Measurements from ENCODE around the gene CAPN8.

The CAPN8 gene

DNA sequence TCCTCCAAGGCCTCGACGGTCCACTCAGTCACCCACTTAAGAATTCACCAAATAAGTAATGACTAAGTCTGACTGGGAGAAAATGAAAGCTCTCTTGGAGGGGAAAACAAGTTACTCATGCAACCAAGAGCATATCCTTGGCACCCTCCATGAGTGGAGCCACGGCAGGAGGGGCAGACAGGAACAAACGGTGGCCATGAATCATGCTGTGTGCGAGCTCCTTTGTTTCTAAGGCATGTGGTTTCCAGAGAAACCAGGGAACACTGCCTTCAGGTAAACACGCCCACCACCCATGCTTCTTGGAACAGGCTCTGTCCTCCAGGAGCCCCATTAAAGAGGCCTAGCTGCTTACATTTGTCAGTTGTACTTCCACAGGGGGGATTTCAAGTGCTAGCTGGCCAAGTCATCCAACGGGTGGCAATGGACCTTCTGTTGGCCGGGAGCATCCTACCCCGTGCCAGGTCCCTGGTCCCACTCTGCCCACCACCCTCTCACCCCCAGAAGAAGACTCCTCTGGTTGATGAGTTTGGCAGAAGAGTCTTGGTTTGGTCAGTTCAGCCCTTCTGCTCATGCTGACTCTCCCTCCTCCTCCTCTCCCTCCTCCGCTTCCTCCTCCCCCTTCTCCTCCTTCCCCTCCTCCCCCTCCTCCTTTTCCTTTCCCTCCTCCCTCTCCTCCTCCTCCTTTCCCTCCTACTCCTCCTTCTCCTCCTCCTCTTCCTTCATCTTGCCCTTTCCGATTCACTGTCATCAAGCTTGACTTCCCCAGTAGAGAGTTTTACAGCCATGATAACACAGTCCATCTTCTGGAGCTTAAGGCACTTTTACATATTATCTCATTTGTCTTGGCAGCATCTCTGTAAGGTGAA is 164.7 kb downstream of the CAPN8 start:
- Histone ChIP-seq H3K36me3 (ENCODE audit: control insufficient read depth, insufficient read depth, low read length) (no peaks in the 10 kb centered on the region), H3K9me3 (ENCODE audit: control insufficient read depth, low read length) (no peaks in the 10 kb centered on the region), H3K27ac (ENCODE audit: insufficient read depth, low read depth, low read length, poor library complexity, severe bottlenecking) (no peak overlapping the region), H3K4me3 (ENCODE audit: insufficient read depth, low read depth, low read length) (no peak overlapping the region), H3K4me1 (ENCODE audit: control insufficient read depth, insufficient read depth, low read length) (peaks cover 12% of the 10 kb centered on the region), H3K27me3 (ENCODE audit: control insufficient read depth, insufficient read depth, low read length, poor library complexity, severe bottlenecking) (no peaks in the 10 kb centered on the region)
- WGBS, 2 experiments: 79 to 80% methylated on average over 11 of the region's 11 CpGs

DNA sequence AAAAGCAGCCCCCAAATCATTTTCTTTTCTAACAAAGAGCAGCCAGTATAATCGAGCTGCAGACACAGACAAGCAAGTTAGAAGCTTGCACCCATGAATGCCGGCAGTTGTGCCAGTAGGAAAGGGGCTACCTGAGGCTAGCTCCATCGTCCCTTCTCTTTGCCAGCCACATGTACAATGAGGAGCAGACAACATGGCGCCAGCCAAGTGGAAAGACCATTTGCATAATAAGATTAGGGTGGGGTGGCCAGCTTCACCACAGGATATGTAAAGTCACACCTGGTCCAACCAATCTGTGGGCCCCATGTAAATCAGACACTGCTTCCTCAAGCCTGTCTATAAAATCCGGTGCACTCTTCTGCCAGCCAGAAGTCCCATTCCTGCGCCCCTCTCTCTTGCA is 168.6 kb downstream of the CAPN8 start:
- H3K27me3 ChIP-seq (ENCODE audit: control insufficient read depth, insufficient read depth, low read length, poor library complexity, severe bottlenecking): no peaks in the 10 kb centered on the region
- no peak overlapping the region for H3K4me3 ChIP-seq (ENCODE audit: insufficient read depth, low read depth, low read length)
- H3K27ac ChIP-seq (ENCODE audit: insufficient read depth, low read depth, low read length, poor library complexity, severe bottlenecking): no peak overlapping the region
- H3K36me3 ChIP-seq (ENCODE audit: control insufficient read depth, insufficient read depth, low read length): no peaks in the 10 kb centered on the region
- no peaks in the 10 kb centered on the region for H3K9me3 ChIP-seq (ENCODE audit: control insufficient read depth, low read length)
- peaks cover 12% of the 10 kb centered on the region for H3K4me1 ChIP-seq (ENCODE audit: control insufficient read depth, insufficient read depth, low read length)
- 94 to 96% methylated on average over 6 of the region's 6 CpGs for WGBS, 2 experiments

DNA sequence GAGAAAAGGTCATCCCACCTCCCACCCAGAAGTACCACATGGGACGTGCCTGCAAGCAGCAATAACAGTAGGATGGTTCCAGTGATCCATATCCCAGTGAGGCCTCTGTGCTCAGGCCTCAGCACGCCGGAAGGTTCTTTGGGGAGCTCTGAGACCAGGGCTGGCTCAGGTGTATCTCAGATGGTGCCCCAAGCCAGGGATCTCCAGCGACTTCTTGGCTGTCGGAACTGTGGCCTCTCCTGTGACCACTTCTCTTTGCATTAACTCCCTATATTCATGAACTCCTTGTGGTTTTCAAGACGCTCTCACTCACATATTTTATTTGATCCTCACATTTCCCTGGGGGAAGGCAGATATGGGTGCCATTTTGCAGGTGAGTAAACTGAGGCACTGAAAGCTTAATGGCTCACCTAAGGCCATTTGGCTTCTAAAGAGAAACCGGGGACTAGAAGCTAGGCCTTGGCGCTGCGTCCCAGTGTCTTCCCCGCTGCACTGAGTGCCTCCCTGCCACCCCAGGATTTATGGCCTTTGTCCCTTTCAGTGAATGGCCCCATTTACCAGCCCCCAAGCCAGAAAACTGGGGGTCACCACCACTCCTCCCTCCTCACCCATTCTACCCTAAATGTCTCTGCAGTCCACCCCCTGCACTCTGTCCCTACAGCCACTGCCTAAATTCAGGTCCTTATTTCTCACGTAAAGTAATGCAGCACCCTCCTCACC is 170.4 kb downstream of the CAPN8 start:
- Histone ChIP-seq H3K27ac (ENCODE audit: insufficient read depth, low read depth, low read length, poor library complexity, severe bottlenecking) (no peak overlapping the region), H3K4me1 (ENCODE audit: control insufficient read depth, insufficient read depth, low read length) (peaks cover 4% of the 10 kb centered on the region), H3K9me3 (ENCODE audit: control insufficient read depth, low read length) (no peaks in the 10 kb centered on the region), H3K4me3 (ENCODE audit: insufficient read depth, low read depth, low read length) (no peak overlapping the region), H3K36me3 (ENCODE audit: control insufficient read depth, insufficient read depth, low read length) (no peaks in the 10 kb centered on the region), H3K27me3 (ENCODE audit: control insufficient read depth, insufficient read depth, low read length, poor library complexity, severe bottlenecking) (no peaks in the 10 kb centered on the region)
- WGBS, 2 experiments: 84 to 86% methylated on average over 11 of the region's 11 CpGs

DNA sequence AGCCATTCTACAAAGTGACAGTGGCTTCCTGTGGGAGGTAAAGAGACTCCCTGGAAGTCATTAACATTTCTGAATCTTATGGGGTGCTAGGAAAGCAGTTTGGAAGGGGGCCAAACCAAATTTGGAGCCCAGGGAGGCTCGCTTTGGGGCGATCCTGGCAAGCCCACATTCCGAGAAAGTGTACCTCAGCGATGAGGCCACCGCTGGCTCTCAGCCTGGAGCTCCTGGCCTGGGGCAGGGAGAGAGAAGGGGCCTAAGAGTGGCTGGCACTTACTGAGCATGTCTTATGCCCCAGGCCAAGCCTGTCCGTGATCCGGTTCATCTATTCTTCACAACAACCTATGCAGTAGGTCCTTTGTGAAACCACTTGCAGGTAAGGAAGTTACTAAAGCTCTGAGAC is 173.5 kb downstream of the CAPN8 start:
- no peaks in the 10 kb centered on the region for H3K36me3 ChIP-seq (ENCODE audit: control insufficient read depth, insufficient read depth, low read length)
- H3K27ac ChIP-seq (ENCODE audit: insufficient read depth, low read depth, low read length, poor library complexity, severe bottlenecking): no peak overlapping the region
- H3K4me3 ChIP-seq (ENCODE audit: insufficient read depth, low read depth, low read length): no peak overlapping the region
- no peaks in the 10 kb centered on the region for H3K4me1 ChIP-seq (ENCODE audit: control insufficient read depth, insufficient read depth, low read length)
- WGBS, 2 experiments: 89 to 90% methylated on average over 7 of the region's 7 CpGs
- no peaks in the 10 kb centered on the region for H3K27me3 ChIP-seq (ENCODE audit: control insufficient read depth, insufficient read depth, low read length, poor library complexity, severe bottlenecking)
- H3K9me3 ChIP-seq (ENCODE audit: control insufficient read depth, low read length): no peaks in the 10 kb centered on the region
